Ectodermal cell (in vitro differentiated cells): ENCODE measurements around the gene MACROD1.
A peak's percentile ranks its signal among the peaks of the same experiment; 100 is the strongest.

Experiments used
- H3K27ac ChIP-seq: 2 replicates; pipeline ENCODE4 v1.7.0; 2013; ENCODE audit warnings: mild to moderate bottlenecking, low read depth, low read length; ENCODE audit not compliant: insufficient read depth, poor library complexity, severe bottlenecking
- H3K27me3 ChIP-seq: 2 replicates; pipeline ENCODE4 v1.7.0; 2013; ENCODE audit warnings: mild to moderate bottlenecking, low read length; ENCODE audit not compliant: insufficient read depth, control insufficient read depth, poor library complexity, severe bottlenecking
- H3K36me3 ChIP-seq: one replicate; pipeline ENCODE4 v1.7.0; 2013; ENCODE audit warnings: low read length; ENCODE audit not compliant: control insufficient read depth, insufficient read depth
- H3K4me1 ChIP-seq: one replicate; pipeline ENCODE4 v1.7.0; 2013; ENCODE audit warnings: low read length; ENCODE audit not compliant: control insufficient read depth, insufficient read depth
- H3K4me3 ChIP-seq: 2 replicates; pipeline ENCODE4 v1.7.0; 2013; ENCODE audit warnings: low read depth, low read length, control low read depth; ENCODE audit not compliant: insufficient read depth
- H3K9me3 ChIP-seq: 2 replicates; pipeline ENCODE4 v1.7.0; 2013; ENCODE audit warnings: mild to moderate bottlenecking, low read length, moderate library complexity; ENCODE audit not compliant: control insufficient read depth
- WGBS, 2 experiments: methylation state at CpG; one replicate each; pipeline ENCODE4 v1.1.7; 2013; ENCODE audit warnings: missing lambda C conversion rate in 2 of 2; 5-methylcytosine and 5-hydroxymethylcytosine counted together

MACROD1 gene

DNA sequence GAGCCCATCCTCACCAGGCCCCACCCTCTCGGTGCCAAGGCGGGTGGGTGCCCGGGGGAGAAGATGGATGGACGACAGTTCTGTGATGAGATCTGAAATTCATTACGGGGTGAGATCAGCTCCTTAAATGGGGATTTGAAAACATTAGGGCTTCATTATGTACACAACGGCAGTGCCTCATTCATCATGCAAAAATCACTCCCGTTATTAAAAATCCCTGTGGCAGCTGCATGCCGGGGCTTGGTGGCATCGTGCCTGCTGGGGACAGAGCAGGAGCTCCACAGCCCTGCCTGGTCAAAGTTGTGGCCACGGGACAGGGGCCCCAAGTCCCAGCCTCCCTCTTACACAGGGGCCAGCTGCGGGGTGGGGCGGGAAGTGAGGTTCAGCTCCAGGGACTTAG is 159.5 kb downstream of the MACROD1 start:
- H3K4me3 ChIP-seq: no peak overlapping the region
- H3K9me3 ChIP-seq: no peaks in the 10 kb centered on the region
- H3K27ac ChIP-seq: no peak overlapping the region
- peaks cover 15% of the 10 kb centered on the region for H3K4me1 ChIP-seq
- H3K36me3 ChIP-seq: no peaks in the 10 kb centered on the region
- peaks cover 60% of the 10 kb centered on the region for H3K27me3 ChIP-seq
- WGBS, 2 experiments: 86 to 88% methylated on average over 12 of the region's 12 CpGs

- 94 to 96% methylated on average over 4 of the region's 4 CpGs for WGBS, 2 experiments
- Histone ChIP-seq H3K27ac (no peak overlapping the region), H3K36me3 (no peaks in the 10 kb centered on the region), H3K27me3 (peaks cover 65% of the 10 kb centered on the region), H3K4me1 (peaks cover 15% of the 10 kb centered on the region), H3K4me3 (no peak overlapping the region), H3K9me3 (no peaks in the 10 kb centered on the region)
These were observed 160.2 kb downstream of the MACROD1 start for GRCh38 chr11:64005691-64006090.

- peaks cover 73% of the 10 kb centered on the region for H3K27me3 ChIP-seq
- no peak overlapping the region for H3K4me3 ChIP-seq
- peaks cover 19% of the 10 kb centered on the region for H3K4me1 ChIP-seq
These were observed 161.3 kb downstream of the MACROD1 start for GRCh38 chr11:64004590-64004984.

DNA sequence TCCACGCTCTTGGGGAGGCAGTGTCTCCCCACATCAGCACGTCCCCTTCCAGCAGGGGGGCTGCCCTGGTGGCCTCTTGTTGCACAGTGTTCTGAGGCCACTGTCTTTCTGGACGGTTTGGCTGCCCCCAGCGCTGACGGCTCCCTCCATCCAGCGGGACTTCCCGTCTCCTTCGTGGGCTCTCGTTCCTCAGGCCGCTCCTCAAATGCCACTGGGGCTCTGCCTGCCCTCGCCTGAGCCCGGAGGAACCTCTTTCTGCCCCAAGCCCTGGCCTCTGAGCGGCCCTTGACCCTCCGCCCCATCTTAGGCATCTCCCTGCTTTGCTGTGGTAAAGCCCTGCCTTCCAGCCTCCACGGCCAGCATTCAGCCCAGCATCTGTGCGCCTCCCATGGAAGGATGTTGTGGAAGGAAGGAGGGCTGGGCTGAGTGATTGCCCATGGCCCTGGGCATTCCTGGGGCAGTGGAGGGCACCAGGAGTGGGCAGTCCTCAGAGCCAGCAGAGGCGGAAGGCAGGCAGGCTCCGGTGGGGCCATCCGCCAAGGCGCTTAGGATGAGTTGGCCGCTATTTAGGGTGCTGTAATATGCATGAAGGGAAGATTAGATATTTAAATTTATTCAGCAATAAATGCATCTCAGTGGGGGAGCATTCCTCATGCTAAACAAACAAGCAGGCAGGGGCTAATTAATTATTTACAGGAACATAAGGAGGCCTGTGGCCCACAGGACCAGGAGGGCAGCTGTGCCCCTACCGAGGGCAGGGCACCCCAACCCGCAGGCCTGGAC is 161.9 kb downstream of the MACROD1 start:
- no peaks in the 10 kb centered on the region for H3K36me3 ChIP-seq
- no peak overlapping the region for H3K27ac ChIP-seq
- WGBS, 2 experiments: 82 to 84% methylated on average over 23 of the region's 23 CpGs
- H3K4me3 ChIP-seq: no peak overlapping the region
- no peaks in the 10 kb centered on the region for H3K9me3 ChIP-seq
- H3K4me1 ChIP-seq: peaks cover 20% of the 10 kb centered on the region
- peaks cover 73% of the 10 kb centered on the region for H3K27me3 ChIP-seq

More at GRCh38 chr11:64004590-64004984, 161.3 kb downstream of the MACROD1 start:
- 77 to 85% methylated on average over 4 of the region's 4 CpGs for WGBS, 2 experiments
- Histone ChIP-seq H3K27ac (no peak overlapping the region), H3K36me3 (no peaks in the 10 kb centered on the region), H3K9me3 (no peaks in the 10 kb centered on the region)

- no peaks in the 10 kb centered on the region for H3K9me3 ChIP-seq
- H3K27me3 ChIP-seq: peaks cover 57% of the 10 kb centered on the region
- peaks cover 13% of the 10 kb centered on the region for H3K36me3 ChIP-seq
- 89 to 92% methylated on average over 23 of the region's 23 CpGs for WGBS, 2 experiments
- peaks cover 25% of the 10 kb centered on the region for H3K4me1 ChIP-seq
- H3K27ac ChIP-seq: no peak overlapping the region
- H3K4me3 ChIP-seq: no peak overlapping the region
These were observed 164.2 kb downstream of the MACROD1 start for GRCh38 chr11:64001484-64002420.

GRCh38 chr11:64000740-64001483 is 165.0 kb downstream of the MACROD1 start:
- Histone ChIP-seq H3K27ac (no peak overlapping the region), H3K27me3 (peaks cover 49% of the 10 kb centered on the region), H3K9me3 (no peaks in the 10 kb centered on the region), H3K4me1 (peaks cover 22% of the 10 kb centered on the region), H3K4me3 (no peak overlapping the region), H3K36me3 (peaks cover 14% of the 10 kb centered on the region)
- 70% methylated on average over 60 of the region's 60 CpGs for WGBS, 2 experiments

- no peak overlapping the region for H3K27ac ChIP-seq
- H3K36me3 ChIP-seq: peaks cover 14% of the 10 kb centered on the region
- peak overlapping the region; percentile 15 for H3K4me3 ChIP-seq
- peaks cover 22% of the 10 kb centered on the region for H3K4me1 ChIP-seq
- no peaks in the 10 kb centered on the region for H3K9me3 ChIP-seq
- WGBS, 2 experiments: 2 to 3% methylated on average over 67 of the region's 67 CpGs
- H3K27me3 ChIP-seq: peaks cover 42% of the 10 kb centered on the region
These were observed 165.7 kb downstream of the MACROD1 start for GRCh38 chr11:64000026-64000739.

GRCh38 chr11:63999349-64000025 is 166.4 kb downstream of the MACROD1 start:
- 2% methylated on average over 59 of the region's 59 CpGs for WGBS, 2 experiments
- Histone ChIP-seq H3K27me3 (peaks cover 36% of the 10 kb centered on the region), H3K36me3 (peaks cover 14% of the 10 kb centered on the region), H3K4me1 (peaks cover 22% of the 10 kb centered on the region), H3K4me3 (peak overlapping the region; percentile 15), H3K27ac (no peak overlapping the region), H3K9me3 (no peaks in the 10 kb centered on the region)
